ENCODE measurements around the gene SEZ6. TPM values are rescaled to one million over a fixed set of nuclear protein-coding genes. Genes with fewer than 3 reads are reported as not detected.
A peak's percentile ranks its signal among the peaks of the same experiment; 100 is the strongest.

The SEZ6 gene
- total RNA-seq, 2 donors from 2014 or later: not detected

- Mint-ChIP-seq H3K27ac (peak overlapping the region; percentile 16), H3K4me1 (peaks cover 15% of the 10 kb centered on the region), H3K27me3 (no peaks in the 10 kb centered on the region), H3K9me3 (no peaks in the 10 kb centered on the region), H3K36me3 (ENCODE audit: low read depth) (no peaks in the 10 kb centered on the region), H3K4me3 (peak overlapping the region; percentile 55)
- ATAC-seq (replicated peaks): no peak
Observed at GRCh38 chr17:28983286-28984230, 22.3 kb downstream of the SEZ6 start.

DNA sequence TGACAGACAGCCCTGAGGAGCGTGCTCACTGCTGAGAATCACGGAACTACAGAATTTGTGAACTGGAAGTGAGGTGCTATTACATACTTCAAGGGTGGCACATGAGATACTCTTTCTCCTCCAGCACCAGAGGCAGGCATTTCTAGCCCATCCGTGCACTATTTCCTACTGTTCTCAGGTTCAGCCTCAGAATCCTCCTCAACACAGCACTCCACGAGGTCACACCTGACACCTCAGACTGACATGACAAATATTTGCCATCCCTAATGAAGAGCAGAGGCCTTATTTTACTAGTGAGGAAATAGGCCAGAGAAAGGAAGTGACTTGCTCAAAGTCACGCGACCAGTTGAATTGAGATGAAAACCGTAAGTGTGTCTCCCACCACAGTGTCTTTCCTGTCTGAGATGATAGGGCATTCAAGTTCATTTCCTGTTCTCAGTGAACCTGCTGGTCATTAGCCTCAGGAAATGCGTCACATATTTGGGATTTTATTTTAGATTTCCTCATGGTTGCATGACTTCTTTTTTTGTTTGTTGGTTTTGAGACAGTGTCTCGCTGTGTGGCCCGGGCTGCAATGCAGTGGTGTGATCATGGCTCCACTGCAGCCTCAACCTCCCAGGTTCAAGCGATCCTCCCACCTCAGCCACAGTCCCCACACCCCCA lies 23.6 kb downstream of the SEZ6 start:
- Mint-ChIP-seq H3K36me3 (ENCODE audit: low read depth) (no peaks in the 10 kb centered on the region), H3K27me3 (no peaks in the 10 kb centered on the region), H3K4me1 (peaks cover 15% of the 10 kb centered on the region), H3K4me3 (peak overlapping the region; percentile 55), H3K27ac (peak overlapping the region; percentile 84), H3K9me3 (no peaks in the 10 kb centered on the region)
- peak; percentile 84 for ATAC-seq (replicated peaks)

- no peak for ATAC-seq (replicated peaks)
Observed at GRCh38 chr17:28978356-28978964, 27.4 kb downstream of the SEZ6 start.

GRCh38 chr17:28977659-28978355 lies 28.0 kb downstream of the SEZ6 start:
- Mint-ChIP-seq H3K27me3 (no peaks in the 10 kb centered on the region), H3K36me3 (ENCODE audit: low read depth) (no peaks in the 10 kb centered on the region), H3K27ac (no peak overlapping the region), H3K4me3 (no peak overlapping the region), H3K4me1 (peaks cover 9% of the 10 kb centered on the region), H3K9me3 (no peaks in the 10 kb centered on the region)
- ATAC-seq (replicated peaks): no peak

More at GRCh38 chr17:28978356-28978964, 27.4 kb downstream of the SEZ6 start:
- Mint-ChIP-seq H3K27ac (no peak overlapping the region), H3K36me3 (ENCODE audit: low read depth) (no peaks in the 10 kb centered on the region), H3K27me3 (no peaks in the 10 kb centered on the region), H3K9me3 (no peaks in the 10 kb centered on the region), H3K4me1 (peaks cover 15% of the 10 kb centered on the region), H3K4me3 (no peak overlapping the region)

GRCh38 chr17:28975646-28976045 lies 30.2 kb downstream of the SEZ6 start:
- Mint-ChIP-seq H3K36me3 (ENCODE audit: low read depth) (no peaks in the 10 kb centered on the region), H3K9me3 (no peaks in the 10 kb centered on the region), H3K27me3 (no peaks in the 10 kb centered on the region), H3K27ac (no peak overlapping the region), H3K4me1 (no peaks in the 10 kb centered on the region), H3K4me3 (no peak overlapping the region)
- no peak for ATAC-seq (replicated peaks)

GRCh38 chr17:28975031-28975430 lies 30.8 kb downstream of the SEZ6 start:
- no peaks in the 10 kb centered on the region for H3K27me3 Mint-ChIP-seq
- ATAC-seq (replicated peaks): no peak
- no peak overlapping the region for H3K4me3 Mint-ChIP-seq
- H3K27ac Mint-ChIP-seq: no peak overlapping the region
- no peaks in the 10 kb centered on the region for H3K36me3 Mint-ChIP-seq (ENCODE audit: low read depth)
- H3K4me1 Mint-ChIP-seq: no peaks in the 10 kb centered on the region
- H3K9me3 Mint-ChIP-seq: no peaks in the 10 kb centered on the region

DNA sequence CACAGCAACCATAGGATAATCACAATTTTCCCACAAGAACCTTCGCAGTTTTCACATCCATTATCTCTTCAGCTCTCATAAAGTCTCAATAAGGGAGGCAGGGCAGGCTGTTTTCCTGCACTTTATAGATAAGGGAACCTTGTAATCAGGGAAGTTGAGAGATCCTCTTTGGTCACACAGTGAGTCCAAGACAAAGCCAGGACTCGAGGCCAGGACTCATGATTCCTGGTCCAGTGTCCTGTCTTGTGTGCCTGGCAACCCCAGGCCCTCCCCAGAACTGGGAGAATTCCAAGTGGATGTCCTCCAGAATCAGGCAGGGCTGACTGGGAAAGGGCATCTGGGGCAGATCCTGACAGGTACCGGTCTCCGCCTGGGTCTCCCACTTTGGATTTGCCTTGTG lies 31.4 kb downstream of the SEZ6 start:
- Mint-ChIP-seq H3K27ac (no peak overlapping the region), H3K27me3 (no peaks in the 10 kb centered on the region), H3K4me3 (no peak overlapping the region), H3K4me1 (no peaks in the 10 kb centered on the region), H3K9me3 (no peaks in the 10 kb centered on the region), H3K36me3 (ENCODE audit: low read depth) (no peaks in the 10 kb centered on the region)
- no peak for ATAC-seq (replicated peaks)

DNA sequence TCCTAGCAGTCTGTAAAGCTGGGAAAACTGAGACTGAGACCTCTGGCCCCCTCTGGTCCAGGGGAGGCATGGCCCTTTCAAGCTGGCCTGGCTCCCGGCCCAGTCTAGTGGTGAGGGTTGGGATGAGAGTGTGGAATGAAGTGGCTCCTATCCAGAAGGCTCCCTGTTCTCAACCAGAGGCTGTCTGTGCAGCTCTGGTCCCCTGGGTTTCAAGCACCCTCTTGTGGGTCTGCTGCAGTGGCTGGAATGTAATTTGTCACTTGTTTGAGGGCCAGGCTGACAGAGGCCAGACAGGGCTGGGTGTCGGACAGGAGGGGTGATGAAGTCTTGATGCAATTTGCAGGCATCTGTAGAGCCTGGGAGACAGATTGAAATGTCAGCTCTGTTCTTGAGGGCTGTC lies 32.4 kb downstream of the SEZ6 start:
- Mint-ChIP-seq H3K27me3 (no peaks in the 10 kb centered on the region), H3K36me3 (ENCODE audit: low read depth) (no peaks in the 10 kb centered on the region), H3K9me3 (no peaks in the 10 kb centered on the region), H3K4me3 (no peak overlapping the region), H3K27ac (no peak overlapping the region), H3K4me1 (no peaks in the 10 kb centered on the region)
- ATAC-seq (replicated peaks): no peak

DNA sequence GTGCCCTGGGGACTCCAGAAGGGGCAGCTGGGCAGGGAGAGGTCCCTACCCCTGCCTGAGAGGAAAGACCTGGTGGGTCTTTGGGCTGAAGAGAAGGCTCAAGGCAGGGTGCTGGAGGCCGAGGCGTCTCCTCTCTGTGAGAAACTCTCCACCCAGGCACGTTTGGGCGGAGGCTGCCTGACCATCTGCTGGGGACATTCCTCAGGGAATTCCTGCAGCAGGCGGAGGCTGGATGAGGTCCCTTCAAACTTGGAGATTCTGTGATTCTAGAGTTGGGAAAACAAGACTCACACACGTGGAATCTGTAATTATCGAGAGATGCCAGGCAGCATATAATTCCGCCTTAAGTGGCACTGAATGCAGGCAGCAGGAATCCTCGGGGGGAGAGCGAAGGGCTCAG lies 33.4 kb downstream of the SEZ6 start:
- Mint-ChIP-seq H3K4me1 (no peaks in the 10 kb centered on the region), H3K27ac (no peak overlapping the region), H3K9me3 (no peaks in the 10 kb centered on the region), H3K4me3 (no peak overlapping the region), H3K27me3 (no peaks in the 10 kb centered on the region), H3K36me3 (ENCODE audit: low read depth) (no peaks in the 10 kb centered on the region)
- no peak for ATAC-seq (replicated peaks)

- no peaks in the 10 kb centered on the region for H3K9me3 Mint-ChIP-seq
- H3K36me3 Mint-ChIP-seq (ENCODE audit: low read depth): no peaks in the 10 kb centered on the region
- no peaks in the 10 kb centered on the region for H3K4me1 Mint-ChIP-seq
- H3K27me3 Mint-ChIP-seq: no peaks in the 10 kb centered on the region
- no peak overlapping the region for H3K27ac Mint-ChIP-seq
- ATAC-seq (replicated peaks): no peak
- no peak overlapping the region for H3K4me3 Mint-ChIP-seq
Observed at GRCh38 chr17:28970879-28971278, 35.0 kb downstream of the SEZ6 start.

- no peak overlapping the region for H3K27ac Mint-ChIP-seq
- no peaks in the 10 kb centered on the region for H3K27me3 Mint-ChIP-seq
- no peaks in the 10 kb centered on the region for H3K4me1 Mint-ChIP-seq
- no peak overlapping the region for H3K4me3 Mint-ChIP-seq
- H3K36me3 Mint-ChIP-seq (ENCODE audit: low read depth): no peaks in the 10 kb centered on the region
- no peak for ATAC-seq (replicated peaks)
- H3K9me3 Mint-ChIP-seq: no peaks in the 10 kb centered on the region
Observed at GRCh38 chr17:28969706-28970393, 36.0 kb downstream of the SEZ6 start.

DNA sequence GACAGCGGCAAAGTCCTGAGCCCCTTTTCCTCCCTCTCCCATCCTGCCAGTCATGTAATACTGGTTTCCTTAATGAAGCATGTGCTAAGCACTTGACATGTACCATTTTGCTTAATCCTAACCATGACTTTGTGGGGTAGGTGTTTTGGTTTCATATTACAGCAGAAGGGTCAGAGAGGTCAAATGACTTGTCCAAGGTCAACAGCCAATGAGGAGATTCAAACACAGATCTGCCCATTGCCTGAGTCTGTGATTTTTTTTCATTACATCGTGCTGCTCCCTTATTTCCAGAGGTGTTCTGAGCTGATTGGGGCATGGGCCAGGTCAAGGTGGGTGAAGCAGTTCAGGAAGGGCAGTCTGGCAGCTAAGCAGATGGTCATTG lies 36.9 kb downstream of the SEZ6 start:
- no peak overlapping the region for H3K27ac Mint-ChIP-seq
- H3K9me3 Mint-ChIP-seq: no peaks in the 10 kb centered on the region
- H3K36me3 Mint-ChIP-seq (ENCODE audit: low read depth): no peaks in the 10 kb centered on the region
- ATAC-seq (replicated peaks): no peak
- no peak overlapping the region for H3K4me3 Mint-ChIP-seq
- H3K27me3 Mint-ChIP-seq: peaks cover under 1% of the 10 kb centered on the region
- no peaks in the 10 kb centered on the region for H3K4me1 Mint-ChIP-seq

GRCh38 chr17:28968231-28968913 lies 37.5 kb downstream of the SEZ6 start:
- no peak for ATAC-seq (replicated peaks)
- no peaks in the 10 kb centered on the region for H3K9me3 Mint-ChIP-seq
- peaks cover 6% of the 10 kb centered on the region for H3K27me3 Mint-ChIP-seq
- no peak overlapping the region for H3K4me3 Mint-ChIP-seq
- no peak overlapping the region for H3K27ac Mint-ChIP-seq
- H3K4me1 Mint-ChIP-seq: no peaks in the 10 kb centered on the region
- H3K36me3 Mint-ChIP-seq (ENCODE audit: low read depth): no peaks in the 10 kb centered on the region
